ENCODE results near the gene TMEM245. TPM values are rescaled to one million over a fixed set of nuclear protein-coding genes. Genes with fewer than 3 reads are reported as not detected.

The TMEM245 gene
- total RNA-seq (2022) (52.2 and 54.0 TPM in 2 replicates), Bru-seq, nascent RNA (percentile 89 among the genes with signal in this experiment), BruChase-seq, experiment 1, labeled RNA remaining after a 6-hour chase (percentile 89 among the genes with signal in this experiment), BruChase-seq, experiment 2, labeled RNA remaining after a 2-hour chase (percentile 84 among the genes with signal in this experiment)
- long read RNA-seq, partial matches to known transcripts = 3 of 54 reads
- long read RNA-seq, other reads (novel, unspliced or antisense) = 50 of 54 reads

DNA sequence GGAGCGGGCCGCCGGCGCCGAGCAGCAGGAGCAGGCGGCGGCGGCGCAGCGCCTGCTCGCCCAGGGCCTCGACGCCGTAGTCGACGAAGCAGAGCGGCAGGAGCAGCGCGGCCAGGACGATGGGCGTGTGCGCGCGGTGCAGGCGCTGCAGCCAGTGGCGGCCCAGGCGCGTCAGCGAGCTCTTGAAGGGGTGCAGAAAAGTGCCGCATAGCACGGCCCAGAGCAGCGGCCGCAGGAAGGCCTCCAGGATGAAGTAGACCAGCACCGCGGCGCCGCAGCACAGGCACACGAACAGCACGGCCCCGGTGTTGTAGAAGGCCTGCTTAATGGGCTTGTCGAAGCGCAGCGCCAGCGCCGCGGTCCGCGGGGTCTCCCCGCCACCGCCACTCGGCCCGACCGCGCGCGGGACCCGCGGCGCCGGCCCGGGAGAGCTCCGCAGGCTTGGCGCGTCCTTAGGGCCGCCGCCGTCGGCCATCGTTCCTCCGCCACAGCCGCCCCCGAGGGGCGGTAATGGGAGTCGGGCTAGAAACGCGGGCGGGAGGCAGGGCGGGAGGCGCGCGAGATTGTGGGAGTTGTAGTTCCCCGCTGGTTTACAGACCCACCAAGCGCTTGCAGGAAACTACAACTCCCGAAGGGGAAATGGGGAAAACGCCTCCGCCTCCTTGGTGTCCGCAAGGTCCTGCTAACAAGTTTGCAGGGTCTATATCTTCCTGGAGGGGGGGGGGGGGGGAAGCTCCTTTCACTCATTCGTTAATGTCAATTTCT, at the start of gene TMEM245:
TSS of gene TMEM245 (minus strand) at position 509 of the 765 bp plus-strand sequence. CDS start at position 475, 34 bp downstream.
- CTCF ChIA-PET = interaction anchor here (0.6 to 1.5 kb wide), 3 partner anchors 10 to 360 kb away, joined by 4 to 8 read pairs (median 4); no protein-coding TSS in a partner anchor
- H3K9me3 Mint-ChIP-seq (ENCODE audit: low read depth, unreplicated experiment) = no peaks in the 10 kb centered on the region
- TF ChIP-seq, protein P1, sequence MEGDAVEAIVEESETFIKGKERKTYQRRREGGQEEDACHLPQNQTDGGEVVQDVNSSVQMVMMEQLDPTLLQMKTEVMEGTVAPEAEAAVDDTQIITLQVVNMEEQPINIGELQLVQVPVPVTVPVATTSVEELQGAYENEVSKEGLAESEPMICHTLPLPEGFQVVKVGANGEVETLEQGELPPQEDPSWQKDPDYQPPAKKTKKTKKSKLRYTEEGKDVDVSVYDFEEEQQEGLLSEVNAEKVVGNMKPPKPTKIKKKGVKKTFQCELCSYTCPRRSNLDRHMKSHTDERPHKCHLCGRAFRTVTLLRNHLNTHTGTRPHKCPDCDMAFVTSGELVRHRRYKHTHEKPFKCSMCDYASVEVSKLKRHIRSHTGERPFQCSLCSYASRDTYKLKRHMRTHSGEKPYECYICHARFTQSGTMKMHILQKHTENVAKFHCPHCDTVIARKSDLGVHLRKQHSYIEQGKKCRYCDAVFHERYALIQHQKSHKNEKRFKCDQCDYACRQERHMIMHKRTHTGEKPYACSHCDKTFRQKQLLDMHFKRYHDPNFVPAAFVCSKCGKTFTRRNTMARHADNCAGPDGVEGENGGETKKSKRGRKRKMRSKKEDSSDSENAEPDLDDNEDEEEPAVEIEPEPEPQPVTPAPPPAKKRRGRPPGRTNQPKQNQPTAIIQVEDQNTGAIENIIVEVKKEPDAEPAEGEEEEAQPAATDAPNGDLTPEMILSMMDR (IDR thresholded peaks at IDR 0.05; ENCODE audit: unreplicated experiment) = no peak

DNA sequence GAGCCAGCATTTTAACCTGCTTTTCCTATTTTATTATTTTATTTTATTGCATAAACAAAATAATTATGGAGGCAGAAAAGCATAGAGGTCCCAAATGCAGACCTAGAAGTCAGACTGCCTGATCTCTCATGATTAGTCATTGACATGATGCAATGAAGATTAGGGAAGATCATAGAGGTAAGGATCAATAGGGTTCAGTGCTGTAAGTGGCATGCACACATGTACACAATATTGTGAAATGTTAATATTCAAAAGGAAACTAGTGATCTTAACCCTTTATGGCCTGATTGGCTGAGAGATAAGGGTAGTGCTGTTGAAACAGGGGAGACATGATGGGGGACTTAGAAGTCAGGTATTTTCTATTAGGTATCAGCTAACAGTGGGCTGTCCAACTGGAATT, 48.4 kb upstream of the TMEM245 start:
- Mint-ChIP-seq H3K9me3 (ENCODE audit: low read depth, unreplicated experiment) (no peaks in the 10 kb centered on the region), H3K4me1 (ENCODE audit: low read depth, unreplicated experiment) (no peaks in the 10 kb centered on the region), H3K36me3 (ENCODE audit: insufficient read depth, unreplicated experiment) (no peaks in the 10 kb centered on the region), H3K27ac (ENCODE audit: unreplicated experiment) (no peak overlapping the region), H3K4me3 (ENCODE audit: low read depth, unreplicated experiment) (no peak overlapping the region), H3K27me3 (ENCODE audit: unreplicated experiment) (peaks cover 14% of the 10 kb centered on the region)
- no TSS peak for BruUV-seq (replicated peaks)
- intact Hi-C loops (cut with micrococcal nuclease; ENCODE audit: unreplicated experiment) = no loop called here
- TF ChIP-seq, protein P1 (IDR thresholded peaks at IDR 0.05; ENCODE audit: unreplicated experiment) = no peak
- CTCF ChIA-PET = no interaction called here
- DNase-seq = no peak

More for the DNA sequence above, at the start of gene TMEM245:
- H3K4me1 Mint-ChIP-seq (ENCODE audit: low read depth, unreplicated experiment) = peaks cover 15% of the 10 kb centered on the region
- H3K27ac Mint-ChIP-seq (ENCODE audit: unreplicated experiment) = peak within 1 kb of the TSS; percentile 58
- intact Hi-C loops (cut with micrococcal nuclease; ENCODE audit: unreplicated experiment) = loop anchor here (10.0 kb wide), 1 partner anchor 55 kb away; no protein-coding TSS in a partner anchor
- BruUV-seq (replicated peaks) = no TSS peak
- peak within 1 kb of the TSS; percentile 85 for H3K4me3 Mint-ChIP-seq (ENCODE audit: low read depth, unreplicated experiment)
- H3K36me3 Mint-ChIP-seq (ENCODE audit: insufficient read depth, unreplicated experiment) = peaks cover 29% of the 10 kb centered on the region
- no peaks in the 10 kb centered on the region for H3K27me3 Mint-ChIP-seq (ENCODE audit: unreplicated experiment)
- peak; percentile 91 for DNase-seq

DNA sequence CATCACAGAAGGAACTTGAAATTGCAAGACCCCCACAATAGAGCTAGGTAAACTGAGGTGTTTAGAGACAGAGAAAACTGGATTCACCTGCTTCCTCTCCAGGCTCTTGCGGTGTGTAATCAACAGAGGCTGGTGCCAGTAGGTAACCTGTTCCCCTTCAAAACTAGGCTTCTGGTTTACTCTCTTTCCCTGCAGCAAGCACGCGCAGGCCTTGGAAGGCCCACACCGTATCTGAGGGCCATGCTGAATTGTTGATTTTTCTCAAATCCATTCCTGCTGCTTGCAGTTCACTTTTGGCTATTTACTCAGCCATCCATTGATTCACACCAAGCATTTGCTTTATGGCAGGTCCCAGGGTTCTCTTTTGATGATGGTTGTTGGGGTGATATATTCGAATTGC, 48.0 kb upstream of the TMEM245 start:
- Mint-ChIP-seq H3K9me3 (ENCODE audit: low read depth, unreplicated experiment) (no peaks in the 10 kb centered on the region), H3K27me3 (ENCODE audit: unreplicated experiment) (peaks cover 16% of the 10 kb centered on the region), H3K4me3 (ENCODE audit: low read depth, unreplicated experiment) (no peak overlapping the region), H3K36me3 (ENCODE audit: insufficient read depth, unreplicated experiment) (no peaks in the 10 kb centered on the region), H3K27ac (ENCODE audit: unreplicated experiment) (no peak overlapping the region), H3K4me1 (ENCODE audit: low read depth, unreplicated experiment) (no peaks in the 10 kb centered on the region)
- TF ChIP-seq, protein P1 (IDR thresholded peaks at IDR 0.05; ENCODE audit: unreplicated experiment) = no peak
- CTCF ChIA-PET = no interaction called here
- BruUV-seq (replicated peaks) = no TSS peak
- DNase-seq = no peak
- intact Hi-C loops (cut with micrococcal nuclease; ENCODE audit: unreplicated experiment) = no loop called here

DNA sequence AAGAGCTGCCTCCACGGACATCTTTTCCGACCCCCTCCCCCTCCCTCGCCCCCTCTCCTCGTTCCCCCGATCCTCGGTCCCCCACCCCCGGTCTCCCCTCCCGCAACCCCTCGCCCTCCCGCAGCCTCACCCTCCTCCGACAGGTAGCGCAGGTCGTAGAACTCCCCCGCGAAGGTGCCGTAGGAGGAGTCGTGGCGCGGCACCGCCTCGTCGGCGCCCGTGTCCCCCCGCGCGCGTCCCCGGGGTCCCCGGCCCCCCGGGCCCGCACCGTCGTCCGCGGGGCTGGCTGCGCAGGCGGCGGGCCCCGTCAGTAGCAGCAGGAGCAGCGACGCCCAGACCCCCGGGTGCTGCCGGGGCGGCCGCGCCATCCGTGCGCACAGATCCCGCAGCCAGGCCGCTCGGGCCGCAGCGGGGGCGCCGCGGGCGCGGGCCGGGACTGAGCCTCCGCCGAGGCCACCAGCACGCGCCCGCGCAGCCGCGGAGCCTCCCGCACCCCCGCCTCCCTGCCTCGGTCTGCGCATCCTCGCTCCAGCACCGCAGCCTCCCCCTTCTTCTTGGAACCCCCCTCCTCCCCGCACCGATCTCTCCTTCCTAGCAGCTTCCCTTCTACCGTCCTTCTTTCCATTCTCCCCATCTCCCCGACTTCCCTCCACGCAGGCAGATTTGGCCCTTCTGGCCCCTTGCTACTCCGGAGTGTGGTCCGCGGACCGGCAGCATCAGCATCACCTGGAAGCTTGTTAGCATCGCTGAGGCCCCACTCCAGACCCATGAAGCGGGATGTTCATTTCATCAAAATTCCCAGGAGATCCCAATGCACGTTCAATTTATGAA, 47.2 kb upstream of the TMEM245 start, which contains the start of gene FRRS1L:
TSS of gene FRRS1L (minus strand) at position 479 of the 831 bp plus-strand sequence. CDS start at position 368, 111 bp downstream.
- peaks cover 16% of the 10 kb centered on the region for H3K27me3 Mint-ChIP-seq (ENCODE audit: unreplicated experiment)
- no peak within 1 kb of the TSS for H3K4me3 Mint-ChIP-seq (ENCODE audit: low read depth, unreplicated experiment)
- no TSS peak for BruUV-seq (replicated peaks)
- DNase-seq = no peak
- TF ChIP-seq, protein P1 (IDR thresholded peaks at IDR 0.05; ENCODE audit: unreplicated experiment) = no peak
- H3K4me1 Mint-ChIP-seq (ENCODE audit: low read depth, unreplicated experiment) = no peaks in the 10 kb centered on the region
- intact Hi-C loops (cut with micrococcal nuclease; ENCODE audit: unreplicated experiment) = no loop called here
- H3K9me3 Mint-ChIP-seq (ENCODE audit: low read depth, unreplicated experiment) = no peaks in the 10 kb centered on the region
- CTCF ChIA-PET = no interaction called here
- no peak within 1 kb of the TSS for H3K27ac Mint-ChIP-seq (ENCODE audit: unreplicated experiment)
- no peaks in the 10 kb centered on the region for H3K36me3 Mint-ChIP-seq (ENCODE audit: insufficient read depth, unreplicated experiment)
